Muscle of leg (tissue), 11 donors: ENCODE results near the gene AOC3. TPM values are rescaled to one million over a fixed set of nuclear protein-coding genes. Genes with fewer than 3 reads are reported as not detected.
"Not testable (repeated sequence)": the region's sequence is repeated elsewhere in the genome, so short reads cannot be mapped to it uniquely, and the experiment has no call there.

Experiments used
- DNase-seq: peaks from one replicate; pipeline ENCODE4 v3.0.0; 2013
- H3K27ac ChIP-seq: one replicate; pipeline ENCODE4 v1.5.1; 2013; ENCODE audit warnings: mild to moderate bottlenecking, low read length, control low read depth
- H3K27me3 ChIP-seq: one replicate; pipeline ENCODE4 v1.6.1; 2013; ENCODE audit warnings: low read length; ENCODE audit not compliant: control insufficient read depth, insufficient read depth
- H3K36me3 ChIP-seq: one replicate; pipeline ENCODE4 v1.6.1; 2013; ENCODE audit warnings: low read length; ENCODE audit not compliant: control insufficient read depth, insufficient read depth
- H3K4me1 ChIP-seq: one replicate; pipeline ENCODE4 v1.6.1; 2013; ENCODE audit warnings: low read length; ENCODE audit not compliant: control insufficient read depth, insufficient read depth
- H3K4me3 ChIP-seq: one replicate; pipeline ENCODE4 v1.5.1; 2013; ENCODE audit warnings: low read length, control low read depth
- H3K9me3 ChIP-seq: replicated peaks from 2 replicates; pipeline ENCODE4 v1.6.1; 2013; ENCODE audit warnings: low read depth, low read length; ENCODE audit not compliant: control insufficient read depth
- WGBS: methylation state at CpG from one replicate; pipeline ENCODE4 v1.1.5; 2013; ENCODE audit warnings: missing lambda C conversion rate; ENCODE audit not compliant: insufficient coverage; 5-methylcytosine and 5-hydroxymethylcytosine counted together
- polyA plus RNA-seq, 8 donors: library from polyadenylated mRNA; unstranded; fragments of 120-200 nt; gene quantifications; one replicate each; pipeline versions ENCODE4 v1.2.1 to v1.2.3, GENCODE V29; 2013; ENCODE audit warnings: inconsistent platforms in 1 of 8, low replicate concordance in 1 of 8; ENCODE audit not compliant: insufficient read length in 8 of 8, insufficient read depth in 1 of 8
- total RNA-seq: library from RNA; stranded (reverse); fragments of 120-200 nt; gene quantifications from one replicate; pipeline ENCODE4 v1.2.4, GENCODE V29; 2013

The AOC3 gene
- total and polyA plus RNA-seq, 9 donors = 6.9 to 23.6 (median 17.6) TPM

DNA sequence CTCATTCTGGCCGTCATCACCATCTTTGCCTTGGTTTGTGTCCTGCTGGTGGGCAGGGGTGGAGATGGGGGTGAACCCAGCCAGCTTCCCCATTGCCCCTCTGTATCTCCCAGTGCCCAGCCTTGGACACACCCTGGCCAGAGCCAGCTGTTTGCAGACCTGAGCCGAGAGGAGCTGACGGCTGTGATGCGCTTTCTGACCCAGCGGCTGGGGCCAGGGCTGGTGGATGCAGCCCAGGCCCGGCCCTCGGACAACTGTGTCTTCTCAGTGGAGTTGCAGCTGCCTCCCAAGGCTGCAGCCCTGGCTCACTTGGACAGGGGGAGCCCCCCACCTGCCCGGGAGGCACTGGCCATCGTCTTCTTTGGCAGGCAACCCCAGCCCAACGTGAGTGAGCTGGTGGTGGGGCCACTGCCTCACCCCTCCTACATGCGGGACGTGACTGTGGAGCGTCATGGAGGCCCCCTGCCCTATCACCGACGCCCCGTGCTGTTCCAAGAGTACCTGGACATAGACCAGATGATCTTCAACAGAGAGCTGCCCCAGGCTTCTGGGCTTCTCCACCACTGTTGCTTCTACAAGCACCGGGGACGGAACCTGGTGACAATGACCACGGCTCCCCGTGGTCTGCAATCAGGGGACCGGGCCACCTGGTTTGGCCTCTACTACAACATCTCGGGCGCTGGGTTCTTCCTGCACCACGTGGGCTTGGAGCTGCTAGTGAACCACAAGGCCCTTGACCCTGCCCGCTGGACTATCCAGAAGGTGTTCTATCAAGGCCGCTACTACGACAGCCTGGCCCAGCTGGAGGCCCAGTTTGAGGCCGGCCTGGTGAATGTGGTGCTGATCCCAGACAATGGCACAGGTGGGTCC is 607 bp downstream of the AOC3 start:
- not testable (repeated sequence) for H3K36me3 ChIP-seq, H3K27me3 ChIP-seq, DNase-seq, H3K9me3 ChIP-seq
- 72% methylated on average over 10 of the region's 28 CpGs for WGBS
- H3K27ac ChIP-seq = peak overlapping the region; percentile 84
- H3K4me1 ChIP-seq = peaks cover 30% of the 10 kb centered on the region
- peak overlapping the region; percentile 13 for H3K4me3 ChIP-seq

DNA sequence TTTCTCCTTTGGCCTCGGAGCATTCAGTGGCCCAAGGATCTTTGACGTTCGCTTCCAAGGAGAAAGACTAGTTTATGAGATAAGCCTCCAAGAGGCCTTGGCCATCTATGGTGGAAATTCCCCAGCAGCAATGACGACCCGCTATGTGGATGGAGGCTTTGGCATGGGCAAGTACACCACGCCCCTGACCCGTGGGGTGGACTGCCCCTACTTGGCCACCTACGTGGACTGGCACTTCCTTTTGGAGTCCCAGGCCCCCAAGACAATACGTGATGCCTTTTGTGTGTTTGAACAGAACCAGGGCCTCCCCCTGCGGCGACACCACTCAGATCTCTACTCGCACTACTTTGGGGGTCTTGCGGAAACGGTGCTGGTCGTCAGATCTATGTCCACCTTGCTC is 1.4 kb downstream of the AOC3 start:
- H3K27me3 ChIP-seq = no peaks in the 10 kb centered on the region
- peak overlapping the region; percentile 20 for H3K27ac ChIP-seq
- H3K9me3 ChIP-seq = no peaks in the 10 kb centered on the region
- no peaks in the 10 kb centered on the region for H3K36me3 ChIP-seq
- H3K4me1 ChIP-seq = peaks cover 30% of the 10 kb centered on the region
- DNase-seq = no peak
- WGBS = 93% methylated on average over 15 of the region's 15 CpGs
- peak overlapping the region; percentile 2 for H3K4me3 ChIP-seq

DNA sequence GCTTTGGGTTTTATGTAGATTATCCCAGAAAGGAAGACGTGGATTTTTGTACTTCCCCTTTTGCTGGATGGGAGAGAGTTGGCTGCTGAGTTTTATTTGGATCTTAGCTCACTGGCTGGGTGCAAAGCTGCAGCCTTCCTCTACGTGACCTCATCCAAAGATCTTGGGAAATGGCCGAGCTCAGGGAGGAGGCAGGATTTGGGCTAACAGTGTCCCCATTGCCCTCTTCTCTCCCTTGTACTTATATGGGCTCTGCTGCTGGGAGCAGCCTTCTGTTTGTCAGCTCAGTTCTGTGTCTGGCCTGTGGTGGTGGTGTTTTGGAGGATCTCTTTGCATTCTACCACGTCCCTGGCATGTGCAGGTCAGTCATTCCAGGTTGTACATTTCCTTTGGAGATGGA is 2.0 kb downstream of the AOC3 start:
- H3K4me3 ChIP-seq = peak overlapping the region; percentile 24
- H3K27me3 ChIP-seq = no peaks in the 10 kb centered on the region
- DNase-seq = peak; percentile 40
- peaks cover 30% of the 10 kb centered on the region for H3K4me1 ChIP-seq
- no peaks in the 10 kb centered on the region for H3K9me3 ChIP-seq
- WGBS = 33% methylated on average over 1 of the region's 4 CpGs
- peak overlapping the region; percentile 20 for H3K27ac ChIP-seq
- H3K36me3 ChIP-seq = no peaks in the 10 kb centered on the region

DNA sequence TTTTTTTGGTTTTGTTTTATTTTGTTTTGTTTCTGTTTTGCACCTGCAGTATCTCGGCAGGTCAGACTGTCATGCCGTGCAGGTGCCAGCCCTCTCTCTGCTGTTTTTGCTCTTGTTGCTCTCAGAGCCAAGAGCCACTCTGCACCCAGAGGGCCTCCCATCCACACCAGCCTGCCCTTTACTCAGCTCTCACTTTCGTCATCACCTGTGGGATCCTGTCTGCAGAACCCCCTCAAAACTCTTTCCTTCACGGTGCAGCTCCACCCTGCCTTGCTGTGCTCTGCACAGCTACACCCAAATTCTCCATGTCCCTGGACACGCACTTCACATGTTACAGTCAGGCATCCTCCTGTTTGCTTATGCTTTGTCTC is 2.6 kb downstream of the AOC3 start:
- H3K27me3 ChIP-seq = no peaks in the 10 kb centered on the region
- DNase-seq = no peak
- 61% methylated on average over 5 of the region's 5 CpGs for WGBS
- H3K4me1 ChIP-seq = peaks cover 30% of the 10 kb centered on the region
- no peak overlapping the region for H3K27ac ChIP-seq
- no peaks in the 10 kb centered on the region for H3K36me3 ChIP-seq
- H3K4me3 ChIP-seq = peak overlapping the region; percentile 5
- no peaks in the 10 kb centered on the region for H3K9me3 ChIP-seq

DNA sequence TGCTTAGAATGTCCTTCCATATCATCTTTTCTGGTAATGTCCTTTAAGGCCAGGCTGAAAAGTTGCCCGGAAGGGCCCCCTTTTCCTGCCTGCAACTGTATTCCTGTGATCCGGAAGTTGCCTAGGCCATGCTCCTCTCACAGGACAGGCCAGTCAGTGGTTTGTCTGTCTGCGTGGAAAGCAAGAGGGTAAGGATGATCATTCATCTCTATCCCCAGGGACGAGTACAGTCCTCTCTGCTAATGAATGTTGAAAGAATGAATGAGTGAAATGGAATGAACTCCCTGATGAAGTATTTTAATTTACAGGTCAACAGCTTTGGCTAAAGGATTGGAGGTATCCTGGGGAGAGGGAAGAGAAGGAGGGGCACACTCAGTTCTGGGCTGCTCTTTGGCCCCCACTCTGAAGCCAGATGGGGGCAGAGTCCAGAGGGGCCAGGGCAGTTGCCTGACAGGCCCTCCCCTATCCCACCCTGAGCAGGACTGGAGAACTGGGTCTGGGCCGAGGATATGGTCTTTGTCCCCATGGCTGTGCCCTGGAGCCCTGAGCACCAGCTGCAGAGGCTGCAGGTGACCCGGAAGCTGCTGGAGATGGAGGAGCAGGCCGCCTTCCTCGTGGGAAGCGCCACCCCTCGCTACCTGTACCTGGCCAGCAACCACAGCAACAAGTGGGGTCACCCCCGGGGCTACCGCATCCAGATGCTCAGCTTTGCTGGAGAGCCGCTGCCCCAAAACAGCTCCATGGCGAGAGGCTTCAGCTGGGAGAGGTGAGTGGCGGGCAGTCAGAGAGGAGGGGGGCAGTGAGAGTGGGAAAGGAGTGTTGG is 3.2 kb downstream of the AOC3 start:
- no peak for DNase-seq
- 84% methylated on average over 12 of the region's 15 CpGs for WGBS
- Histone ChIP-seq H3K27me3 (no peaks in the 10 kb centered on the region), H3K4me3 (peak overlapping the region; percentile 5), H3K36me3 (no peaks in the 10 kb centered on the region), H3K27ac (no peak overlapping the region), H3K9me3 (no peaks in the 10 kb centered on the region), H3K4me1 (peaks cover 30% of the 10 kb centered on the region)

DNA sequence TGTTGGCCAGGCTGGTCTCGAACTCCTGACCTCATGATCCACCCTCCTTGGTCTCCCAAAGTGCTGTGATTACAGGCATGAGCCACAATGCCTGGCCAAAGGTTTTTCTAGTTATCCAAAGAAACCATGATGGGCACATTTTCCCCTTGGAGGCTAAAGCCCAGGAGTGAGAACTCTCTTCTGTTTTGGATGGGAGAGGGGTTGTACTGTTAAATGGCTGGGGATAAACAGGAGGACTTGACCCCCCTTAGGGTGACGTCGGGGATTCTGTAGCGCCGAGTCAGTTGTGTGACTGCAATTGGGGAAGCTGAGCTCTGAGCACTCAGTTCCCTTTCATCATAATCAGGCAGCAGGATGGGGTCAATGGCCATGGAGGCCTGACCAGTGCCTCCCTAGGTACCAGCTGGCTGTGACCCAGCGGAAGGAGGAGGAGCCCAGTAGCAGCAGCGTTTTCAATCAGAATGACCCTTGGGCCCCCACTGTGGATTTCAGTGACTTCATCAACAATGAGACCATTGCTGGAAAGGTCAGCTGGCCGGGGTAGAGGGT is 4.1 kb downstream of the AOC3 start:
- no peaks in the 10 kb centered on the region for H3K27me3 ChIP-seq
- H3K4me3 ChIP-seq = no peak overlapping the region
- H3K27ac ChIP-seq = no peak overlapping the region
- DNase-seq = no peak
- H3K4me1 ChIP-seq = peaks cover 24% of the 10 kb centered on the region
- H3K9me3 ChIP-seq = no peaks in the 10 kb centered on the region
- 63% methylated on average over 5 of the region's 8 CpGs for WGBS
- H3K36me3 ChIP-seq = no peaks in the 10 kb centered on the region

DNA sequence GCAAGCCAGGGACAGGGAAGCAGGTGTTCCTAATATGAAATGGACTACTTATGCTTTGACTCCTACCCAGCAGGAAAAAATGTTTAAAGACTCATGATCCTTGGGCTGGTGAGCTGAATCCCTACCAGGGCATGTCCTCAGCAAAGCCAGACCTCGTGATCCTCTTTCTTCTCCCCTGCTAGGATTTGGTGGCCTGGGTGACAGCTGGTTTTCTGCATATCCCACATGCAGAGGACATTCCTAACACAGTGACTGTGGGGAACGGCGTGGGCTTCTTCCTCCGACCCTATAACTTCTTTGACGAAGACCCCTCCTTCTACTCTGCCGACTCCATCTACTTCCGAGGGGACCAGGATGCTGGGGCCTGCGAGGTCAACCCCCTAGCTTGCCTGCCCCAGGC is 5.1 kb downstream of the AOC3 start:
- not testable (repeated sequence) for H3K9me3 ChIP-seq, H3K36me3 ChIP-seq, H3K27ac ChIP-seq, H3K4me3 ChIP-seq, DNase-seq, H3K27me3 ChIP-seq
- peaks cover 17% of the 10 kb centered on the region for H3K4me1 ChIP-seq
- WGBS = no CpG with 5 or more reads among the region's 8 CpGs

DNA sequence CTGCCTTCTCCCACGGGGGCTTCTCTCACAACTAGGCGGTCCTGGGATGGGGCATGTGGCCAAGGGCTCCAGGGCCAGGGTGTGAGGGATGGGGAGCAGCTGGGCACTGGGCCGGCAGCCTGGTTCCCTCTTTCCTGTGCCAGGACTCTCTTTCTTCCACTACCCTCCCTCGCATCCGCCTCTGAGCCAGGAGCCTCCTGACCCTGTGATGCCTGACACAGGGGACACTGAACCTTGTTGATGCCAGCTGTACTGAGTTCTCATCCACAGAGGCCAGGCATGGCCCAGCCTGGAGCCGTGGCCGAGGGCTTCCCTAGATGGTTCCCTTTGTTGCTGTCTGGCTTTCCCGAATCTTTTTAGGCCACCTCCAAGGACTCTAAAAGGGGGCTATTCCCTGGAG is 5.5 kb downstream of the AOC3 start:
- not testable (repeated sequence) for H3K27me3 ChIP-seq, DNase-seq, H3K36me3 ChIP-seq, H3K27ac ChIP-seq, H3K4me3 ChIP-seq, H3K9me3 ChIP-seq
- WGBS = 92% methylated on average over 5 of the region's 8 CpGs
- peaks cover 14% of the 10 kb centered on the region for H3K4me1 ChIP-seq

DNA sequence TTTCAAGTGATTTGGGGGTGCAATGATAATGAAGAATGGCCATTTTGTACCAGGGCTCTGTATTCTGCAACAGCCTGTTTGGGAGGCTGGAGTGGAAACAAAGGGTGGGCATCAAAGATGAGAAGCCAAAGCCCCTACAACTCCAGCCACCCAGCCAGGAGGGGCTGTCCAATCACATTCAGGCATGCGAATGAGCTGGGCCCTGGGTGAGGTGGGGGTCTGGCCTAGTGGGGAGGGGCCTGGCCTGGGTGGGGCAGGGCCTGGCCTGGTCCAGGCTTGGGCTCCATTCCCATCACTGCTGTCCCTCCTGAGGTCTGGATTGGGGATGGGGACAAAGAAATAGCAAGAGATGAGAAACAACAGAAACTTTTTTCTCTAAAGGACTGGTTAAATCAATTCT is 6.4 kb downstream of the AOC3 start:
- Histone ChIP-seq H3K9me3 (no peaks in the 10 kb centered on the region), H3K27ac (no peak overlapping the region), H3K4me1 (peaks cover 14% of the 10 kb centered on the region), H3K27me3 (no peaks in the 10 kb centered on the region), H3K4me3 (no peak overlapping the region), H3K36me3 (no peaks in the 10 kb centered on the region)
- no peak for DNase-seq
- no CpG with 5 or more reads among the region's 1 CpG for WGBS

DNA sequence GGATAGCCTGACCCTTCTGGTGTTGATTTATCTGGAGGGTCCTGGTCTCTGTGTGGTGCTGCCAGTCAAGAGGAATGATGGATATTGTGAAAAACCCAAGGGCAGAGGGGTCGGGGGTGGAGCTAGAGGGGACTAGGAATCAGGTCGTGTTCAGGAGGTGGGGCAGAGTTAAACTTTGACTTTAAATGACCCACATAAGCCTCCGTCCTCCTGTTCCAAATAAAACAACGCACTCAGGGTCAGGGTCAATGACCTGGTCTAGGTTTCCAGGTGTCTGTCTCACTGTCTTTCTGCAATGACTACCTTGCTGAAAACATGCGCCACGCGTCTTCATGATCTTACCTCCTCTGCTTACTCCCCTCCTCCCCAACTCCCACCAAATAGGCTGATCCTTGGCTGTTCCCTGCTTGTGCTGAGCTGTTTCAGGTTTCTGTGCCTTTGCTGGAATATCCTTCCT is 14.7 kb downstream of the AOC3 start:
- peaks cover 13% of the 10 kb centered on the region for H3K4me1 ChIP-seq
- no peak for DNase-seq
- no peak overlapping the region for H3K4me3 ChIP-seq
- peaks cover 4% of the 10 kb centered on the region for H3K9me3 ChIP-seq
- H3K36me3 ChIP-seq = no peaks in the 10 kb centered on the region
- H3K27ac ChIP-seq = no peak overlapping the region
- no peaks in the 10 kb centered on the region for H3K27me3 ChIP-seq
- 63% methylated on average over 7 of the region's 7 CpGs for WGBS
